Urinary bladder (tissue), 4 donors: Measurements from ENCODE around the gene CEP162. TPM values are rescaled to one million over a fixed set of nuclear protein-coding genes. Genes with fewer than 3 reads are reported as not detected.
"Not testable (repeated sequence)": the region's sequence is repeated elsewhere in the genome, so short reads cannot be mapped to it uniquely, and the experiment has no call there.

Experiments
- DNase-seq: peaks from one replicate; pipeline ENCODE4 v3.0.0-alpha.2; 2015; ENCODE audit errors: extremely low spot score
- H3K27ac ChIP-seq: one replicate; pipeline ENCODE4 v1.5.1; 2013; ENCODE audit warnings: low read depth, mild to moderate bottlenecking, moderate library complexity
- H3K36me3 ChIP-seq: one replicate; pipeline ENCODE4 v1.6.1; 2013; ENCODE audit warnings: mild to moderate bottlenecking, moderate library complexity; ENCODE audit not compliant: insufficient read depth
- H3K4me1 ChIP-seq: one replicate; pipeline ENCODE4 v1.6.1; 2013; ENCODE audit warnings: mild to moderate bottlenecking, moderate library complexity; ENCODE audit not compliant: insufficient read depth
- H3K4me3 ChIP-seq: one replicate; pipeline ENCODE4 v1.5.1; 2013; ENCODE audit warnings: low read depth, low read length
- WGBS: extraction: QIAGEN DNeasy Blood & Tissue Kit; methylation state at CpG from one replicate; pipeline ENCODE4 v1.1.7; 2013; 5-methylcytosine and 5-hydroxymethylcytosine counted together
- polyA plus RNA-seq: library from polyadenylated mRNA; stranded (reverse); fragments of 200-250 nt; gene quantifications from one replicate; pipeline ENCODE4 v1.2.3, GENCODE V29; 2013
- total RNA-seq: library from RNA; depleted of rRNA; stranded (reverse); fragments of >200 nt; gene quantifications from one replicate; pipeline ENCODE4 v1.2.3, GENCODE V29; 2014
- donor health status: healthy with polysubstance abuse.
- donor health status: healthy.

The CEP162 gene
- total and polyA plus RNA-seq, 2 donors, result 6.9 to 29.0 TPM

DNA sequence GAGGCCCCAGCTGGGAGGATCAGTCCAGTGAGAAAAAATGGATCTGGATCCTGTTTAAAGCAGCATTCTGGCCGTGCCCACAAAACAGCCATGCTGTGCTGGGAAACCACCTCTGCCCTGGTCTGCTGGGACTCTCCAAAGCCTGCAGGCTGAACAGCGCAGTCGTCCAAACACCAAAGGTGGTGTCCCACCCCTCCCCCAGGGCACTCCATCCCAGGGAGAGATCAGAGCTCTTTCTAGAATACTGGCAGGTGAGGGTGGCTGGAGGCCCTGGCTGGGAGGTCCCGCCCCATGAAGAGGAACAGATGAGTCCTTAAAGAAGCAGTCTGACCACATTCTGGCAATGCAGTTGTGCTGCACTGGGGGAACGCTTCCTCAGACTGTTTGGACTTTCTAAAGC, 109.3 kb downstream of the CEP162 start:
- Histone ChIP-seq H3K27ac (no peak overlapping the region), H3K4me3 (no peak overlapping the region), H3K4me1 (no peaks in the 10 kb centered on the region), H3K36me3 (no peaks in the 10 kb centered on the region)
- DNase-seq, result no peak
- WGBS, result 80% methylated on average over 5 of the region's 5 CpGs

DNA sequence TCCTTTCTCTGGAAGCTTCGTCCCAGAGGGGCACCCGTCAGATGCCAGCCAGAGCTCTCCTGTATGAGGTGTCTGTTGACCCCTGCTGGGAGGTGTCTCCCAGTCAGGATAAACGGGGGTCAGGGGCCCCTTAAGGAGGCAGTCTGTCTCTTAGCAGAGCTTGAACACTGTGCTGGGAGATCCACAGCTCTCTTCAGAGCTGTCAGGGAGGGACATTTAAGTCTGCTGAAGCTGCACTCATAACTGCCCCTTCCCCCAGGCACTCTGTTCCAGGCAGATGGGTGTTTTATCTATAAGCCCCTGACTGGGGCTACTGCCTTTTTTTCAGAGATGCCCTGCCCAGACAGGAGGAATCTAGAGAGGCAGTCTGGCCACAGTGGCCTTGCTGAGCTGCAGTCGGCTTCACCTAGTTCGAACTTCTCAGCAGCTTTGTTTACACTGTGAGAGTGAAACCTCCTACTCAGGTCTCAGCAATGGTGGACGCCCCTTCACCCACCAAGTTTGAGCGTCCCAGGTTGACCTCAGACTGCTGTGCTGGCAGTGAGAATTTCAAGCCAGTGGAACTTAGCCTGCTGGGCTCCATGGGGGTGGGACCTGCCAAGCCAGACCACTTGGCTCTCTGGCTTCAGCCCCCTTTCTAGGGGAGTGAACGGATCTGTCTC, 112.4 kb downstream of the CEP162 start:
- 85% methylated on average over 8 of the region's 8 CpGs for WGBS
- DNase-seq, H3K36me3 ChIP-seq, H3K27ac ChIP-seq, H3K4me3 ChIP-seq, H3K4me1 ChIP-seq: not testable (repeated sequence)

DNA sequence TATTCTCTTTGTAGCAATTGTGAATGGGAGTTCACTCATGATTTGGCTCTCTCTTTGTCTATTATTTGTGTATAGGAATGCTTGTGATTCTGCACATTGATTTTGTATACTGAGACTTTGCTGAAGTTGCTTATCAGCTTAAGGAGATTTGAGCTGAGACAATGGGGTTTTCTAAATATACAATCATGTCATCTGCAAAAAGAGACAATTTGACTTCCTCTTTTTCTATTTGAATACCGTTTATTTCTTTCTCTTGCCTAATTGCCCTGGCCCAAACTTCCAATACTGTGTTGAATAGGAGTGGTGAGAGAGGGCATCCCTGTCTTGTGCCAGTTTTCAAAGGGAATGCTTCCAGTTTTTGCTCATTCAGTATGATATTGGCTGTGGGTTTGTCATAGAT, 116.1 kb downstream of the CEP162 start:
- not testable (repeated sequence) for H3K27ac ChIP-seq, H3K4me3 ChIP-seq, H3K4me1 ChIP-seq, H3K36me3 ChIP-seq, DNase-seq
- WGBS, result 77% methylated on average over 1 of the region's 1 CpG

DNA sequence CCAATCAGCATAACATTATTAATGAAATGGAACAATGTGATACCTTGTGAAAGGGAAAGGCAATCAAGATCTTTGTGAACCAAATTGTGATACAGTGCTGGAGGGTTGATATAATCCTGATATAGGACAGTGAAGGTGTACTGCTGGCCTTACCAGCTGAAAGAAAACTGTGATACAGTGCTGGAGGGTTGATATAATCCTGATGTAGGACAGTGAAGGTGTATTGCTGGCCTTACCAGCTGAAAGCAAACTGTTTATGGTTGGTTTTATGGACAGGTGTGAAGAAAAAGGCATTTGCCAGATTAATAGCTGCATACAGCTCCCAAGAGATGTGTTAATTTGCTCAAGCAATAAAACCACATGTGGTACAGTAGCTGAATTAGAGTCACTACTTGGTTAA, 119.9 kb downstream of the CEP162 start:
- DNase-seq, result no peak
- Histone ChIP-seq H3K4me1 (no peaks in the 10 kb centered on the region), H3K4me3 (no peak overlapping the region), H3K27ac (no peak overlapping the region), H3K36me3 (no peaks in the 10 kb centered on the region)

DNA sequence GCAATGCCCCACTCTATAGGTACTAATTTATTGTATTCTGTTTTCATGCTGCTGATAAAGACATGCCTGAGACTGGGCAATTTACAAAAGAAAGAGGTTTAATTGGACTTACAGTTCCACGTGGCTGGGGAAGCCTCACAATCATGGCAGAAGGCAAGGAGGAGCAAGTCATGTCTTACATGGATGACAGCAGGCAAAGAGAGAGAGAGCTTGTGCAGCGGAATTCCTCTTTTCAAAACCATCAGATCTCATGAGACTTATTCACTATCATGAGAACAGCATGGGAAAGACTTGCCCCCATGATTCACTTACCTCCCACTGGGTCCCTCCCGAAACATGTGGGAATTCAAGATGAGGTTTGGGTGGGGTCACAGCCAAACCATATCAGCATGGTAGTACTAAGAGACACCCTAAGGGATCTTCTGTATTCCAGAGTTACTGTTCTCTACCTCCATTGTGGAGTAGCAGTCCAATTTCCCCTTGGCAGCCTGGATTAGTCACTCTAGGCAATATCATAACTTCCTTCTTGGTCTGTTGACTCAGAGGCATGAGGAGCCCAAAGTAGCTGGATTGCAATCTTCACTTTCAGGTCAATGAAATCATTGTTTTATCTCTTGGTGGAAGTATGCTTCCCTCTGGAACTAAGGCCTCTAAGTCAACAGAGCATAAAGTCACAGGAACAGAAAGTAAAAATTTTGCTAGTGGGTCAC, 122.1 kb downstream of the CEP162 start:
- H3K4me3 ChIP-seq, result not testable (repeated sequence)
- WGBS, result 81% methylated on average over 3 of the region's 3 CpGs

DNA sequence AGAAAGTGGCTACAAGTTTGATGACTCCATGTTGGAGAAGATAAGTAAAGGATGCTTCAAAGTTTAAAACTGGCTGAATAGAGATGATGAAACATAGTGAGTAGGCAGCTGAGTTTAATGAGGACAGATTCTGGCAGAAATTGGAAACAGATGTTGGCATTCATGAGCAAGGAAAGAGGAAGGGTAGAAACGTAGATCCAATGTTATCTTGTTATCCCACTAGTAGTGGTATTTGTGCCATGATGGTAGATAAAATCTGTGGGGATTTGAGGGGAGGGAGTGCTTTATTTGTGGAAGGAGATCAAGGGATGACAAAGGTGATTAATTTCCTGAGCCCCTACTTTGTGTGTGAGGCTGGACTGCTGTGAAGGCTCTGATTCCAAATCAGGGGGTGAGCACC, 124.4 kb downstream of the CEP162 start:
- Histone ChIP-seq H3K4me1 (no peaks in the 10 kb centered on the region), H3K4me3 (no peak overlapping the region), H3K27ac (no peak overlapping the region), H3K36me3 (no peaks in the 10 kb centered on the region)
- DNase-seq, result no peak
- 9% methylated on average over 1 of the region's 1 CpG for WGBS

More for the DNA sequence above, 122.1 kb downstream of the CEP162 start:
- H3K36me3 ChIP-seq, H3K27ac ChIP-seq, DNase-seq, H3K4me1 ChIP-seq: not testable (repeated sequence)

DNA sequence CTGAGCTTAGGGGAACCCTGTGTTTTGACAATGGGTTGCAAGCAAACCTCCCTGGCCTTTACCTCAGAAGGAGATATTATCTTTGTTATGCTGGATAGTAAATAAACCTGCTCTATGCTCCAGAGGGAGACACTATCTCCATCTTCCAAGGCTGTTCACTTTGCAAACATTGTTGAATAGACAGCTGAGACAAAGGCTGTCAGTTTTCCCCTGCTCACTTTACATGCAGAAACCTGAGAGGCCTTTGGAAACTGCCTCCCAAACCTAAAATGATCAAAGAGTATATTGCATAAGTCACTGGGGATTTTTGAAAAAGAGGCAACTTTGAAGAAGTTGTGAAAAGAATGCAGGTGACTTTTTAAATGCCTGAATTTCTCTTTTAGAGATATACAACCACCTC, 132.3 kb downstream of the CEP162 start:
- H3K4me3 ChIP-seq, result no peak overlapping the region
- H3K4me1 ChIP-seq, result no peaks in the 10 kb centered on the region
- no peak overlapping the region for H3K27ac ChIP-seq
- DNase-seq, result no peak
- H3K36me3 ChIP-seq, result no peaks in the 10 kb centered on the region

DNA sequence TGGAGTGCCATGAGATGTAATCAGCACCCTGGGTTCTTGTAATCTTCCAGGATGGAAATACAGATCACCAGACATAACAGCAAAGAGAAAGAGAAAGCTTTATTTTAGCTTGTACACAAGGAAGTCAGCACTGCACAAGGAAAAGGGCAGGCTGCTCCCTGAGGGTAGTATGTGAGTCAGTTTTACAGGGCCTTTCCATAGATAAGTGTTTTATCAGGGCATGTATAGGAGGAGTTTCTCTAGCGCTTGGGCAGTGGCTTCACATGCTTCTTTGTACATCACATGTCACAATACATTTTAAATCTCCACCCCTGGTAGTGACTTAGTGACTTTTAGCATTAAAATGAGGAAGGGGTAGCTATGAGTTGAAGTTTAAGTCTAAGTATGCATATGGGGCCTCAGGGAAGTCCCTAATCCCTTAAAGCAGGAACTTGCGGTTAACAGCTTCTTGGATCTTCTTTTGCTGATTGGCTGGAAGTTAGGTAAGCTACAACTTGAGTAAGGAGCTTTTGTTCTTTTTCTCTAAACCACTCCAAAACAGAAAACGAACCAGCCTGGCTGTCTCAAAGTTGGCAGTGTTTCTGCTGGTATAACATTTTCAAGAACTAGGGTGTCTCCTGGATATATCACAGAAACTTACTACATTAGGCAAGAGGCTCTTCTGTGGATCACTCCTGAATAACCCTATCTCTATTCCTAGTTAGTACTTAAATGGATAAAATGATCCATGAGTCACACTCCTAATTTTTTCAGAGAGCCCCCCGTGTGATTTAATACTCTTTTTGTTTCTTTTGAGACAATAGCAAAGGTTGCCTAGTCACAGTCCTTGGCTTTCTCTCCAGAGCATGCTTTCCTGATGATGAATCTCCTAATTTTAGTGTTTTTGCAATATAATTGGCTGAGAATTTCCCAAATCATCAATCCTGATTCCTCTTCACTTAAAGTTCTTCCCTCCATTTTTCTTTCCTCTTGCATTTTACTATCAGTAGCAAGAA, 133.7 kb downstream of the CEP162 start:
- H3K4me3 ChIP-seq, result no peak overlapping the region
- no peak overlapping the region for H3K27ac ChIP-seq
- no peaks in the 10 kb centered on the region for H3K4me1 ChIP-seq
- H3K36me3 ChIP-seq, result no peaks in the 10 kb centered on the region
- DNase-seq, result no peak
- 74% methylated on average over 4 of the region's 4 CpGs for WGBS

DNA sequence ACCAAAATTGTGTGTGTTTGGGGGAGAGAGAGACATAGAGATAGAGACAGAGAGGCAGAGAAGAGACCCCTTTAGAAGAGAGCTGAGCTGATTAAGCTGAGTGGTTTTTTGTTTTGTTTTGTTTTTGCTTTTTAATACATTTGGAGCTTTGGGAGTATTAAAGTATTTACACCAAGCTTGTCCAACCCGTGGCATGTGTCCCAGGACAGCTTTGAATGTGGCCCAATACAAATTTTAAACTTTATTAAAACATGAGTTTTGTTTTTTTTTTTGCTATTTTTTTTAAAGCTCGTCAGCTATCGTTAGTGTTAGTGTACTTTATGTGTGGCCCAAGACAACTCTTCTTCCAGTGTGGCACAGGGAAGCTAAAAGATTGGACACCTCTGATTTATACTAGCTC, 137.9 kb downstream of the CEP162 start:
- no peak for DNase-seq
- no peak overlapping the region for H3K4me3 ChIP-seq
- no peaks in the 10 kb centered on the region for H3K4me1 ChIP-seq
- no peak overlapping the region for H3K27ac ChIP-seq
- WGBS, result 65% methylated on average over 3 of the region's 3 CpGs
- no peaks in the 10 kb centered on the region for H3K36me3 ChIP-seq

DNA sequence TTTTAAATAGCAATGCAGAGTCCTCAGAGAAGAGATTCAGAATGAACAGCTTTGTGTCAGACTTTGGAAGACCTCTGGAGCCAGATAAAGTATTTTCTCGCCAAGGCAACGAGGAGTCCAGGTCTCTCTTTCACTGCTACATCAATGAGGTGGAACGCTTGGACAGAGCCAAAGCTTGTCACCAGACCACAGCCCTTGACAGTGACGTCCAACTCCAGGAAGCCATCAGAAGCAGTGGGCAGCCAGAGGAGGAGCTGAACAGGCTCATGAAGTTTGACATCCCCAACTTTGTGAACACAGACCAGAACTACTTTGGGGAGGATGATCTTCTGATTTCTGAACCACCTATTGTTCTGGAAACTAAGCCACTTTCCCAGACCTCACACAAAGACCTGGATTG, 138.4 kb downstream of the CEP162 start:
- 78% methylated on average over 4 of the region's 4 CpGs for WGBS
- DNase-seq, result no peak
- H3K4me3 ChIP-seq, result no peak overlapping the region
- H3K4me1 ChIP-seq, result no peaks in the 10 kb centered on the region
- no peaks in the 10 kb centered on the region for H3K36me3 ChIP-seq
- no peak overlapping the region for H3K27ac ChIP-seq

DNA sequence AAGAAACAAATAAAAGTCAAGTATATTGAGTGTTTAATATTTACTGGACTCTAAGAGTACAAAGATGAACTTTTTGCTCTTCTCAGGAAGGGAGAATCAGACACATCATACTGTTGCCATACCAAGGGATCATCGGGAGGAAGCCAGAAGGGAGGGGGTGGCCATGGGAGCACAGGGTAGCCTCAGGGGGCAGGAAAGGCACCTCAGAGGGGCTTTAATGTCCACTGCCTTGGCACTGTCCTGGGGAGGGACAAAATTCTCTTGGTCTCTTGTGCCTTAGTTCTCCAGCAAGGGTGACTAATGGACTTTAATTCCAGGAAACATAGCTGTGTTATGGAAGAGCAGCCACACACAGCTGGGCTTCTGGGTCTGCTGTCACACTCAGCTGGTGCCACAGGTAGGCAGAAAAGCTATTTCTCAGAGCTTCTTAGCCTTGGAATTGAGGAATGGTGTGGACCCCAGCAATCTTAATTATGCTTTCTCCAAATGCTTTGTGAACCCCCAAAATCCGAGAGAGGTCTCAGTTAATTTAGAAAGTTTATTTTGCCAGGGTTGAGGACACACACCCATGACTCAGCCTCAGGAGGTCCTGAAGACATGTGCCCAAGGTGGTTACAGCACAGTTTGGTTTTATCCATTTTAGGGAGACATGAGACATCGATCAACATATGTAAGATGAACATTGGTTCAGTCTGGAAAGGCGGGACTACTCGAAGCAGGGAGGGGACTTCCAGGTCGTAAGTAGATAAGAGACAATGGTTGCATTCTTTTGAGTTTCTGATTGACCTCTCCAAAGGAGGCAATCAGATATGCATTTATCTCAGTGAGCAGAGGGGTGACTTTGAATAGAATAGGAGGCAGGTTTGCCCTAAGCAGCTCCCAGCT, 140.7 kb downstream of the CEP162 start:
- Histone ChIP-seq H3K36me3 (no peaks in the 10 kb centered on the region), H3K4me1 (no peaks in the 10 kb centered on the region), H3K4me3 (no peak overlapping the region), H3K27ac (no peak overlapping the region)
- no peak for DNase-seq
- 77% methylated on average over 6 of the region's 6 CpGs for WGBS

DNA sequence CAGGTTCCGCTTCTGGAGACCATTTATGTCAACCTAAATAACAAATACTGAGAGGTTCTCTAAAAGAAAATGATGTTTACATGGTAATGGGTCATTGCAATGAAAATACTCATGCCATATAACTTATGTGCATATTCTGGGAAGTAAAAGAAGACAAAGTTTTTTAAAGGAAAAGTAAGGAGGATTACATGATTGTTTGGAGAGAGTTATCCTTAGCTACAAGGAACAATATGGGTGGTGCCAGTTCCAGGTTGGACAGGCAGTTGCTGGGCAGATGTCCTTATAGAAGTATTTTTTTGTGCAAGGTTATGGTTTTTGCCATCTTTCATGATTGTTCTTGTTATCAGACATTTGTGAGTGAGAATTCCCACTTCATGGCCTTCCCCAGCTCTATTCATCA, 141.4 kb downstream of the CEP162 start:
- no peak overlapping the region for H3K27ac ChIP-seq
- 87% methylated on average over 1 of the region's 1 CpG for WGBS

DNA sequence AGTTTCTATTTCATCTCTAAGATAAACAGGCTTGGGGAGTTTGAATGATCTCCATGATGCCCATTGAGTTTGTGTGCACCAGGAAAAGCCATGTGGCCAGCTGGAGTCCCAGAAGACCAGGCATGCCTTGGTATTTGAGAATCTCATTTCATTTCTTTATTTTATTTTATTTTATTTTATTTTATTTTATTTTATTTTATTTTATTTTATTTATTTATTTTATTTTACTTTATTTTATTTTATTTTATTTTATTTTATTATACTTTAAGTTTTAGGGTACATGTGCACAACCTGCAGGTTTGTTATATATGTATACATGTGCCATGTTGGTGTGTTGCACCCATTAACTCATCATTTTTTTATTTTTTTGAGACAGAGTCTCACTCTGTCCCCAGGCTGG, 142.7 kb downstream of the CEP162 start:
- H3K4me1 ChIP-seq, H3K4me3 ChIP-seq, H3K36me3 ChIP-seq, DNase-seq, H3K27ac ChIP-seq: not testable (repeated sequence)

More for the DNA sequence above, 141.4 kb downstream of the CEP162 start:
- no peaks in the 10 kb centered on the region for H3K4me1 ChIP-seq
- DNase-seq, result no peak
- H3K4me3 ChIP-seq, result no peak overlapping the region
- H3K36me3 ChIP-seq, result no peaks in the 10 kb centered on the region
